Activated naive CD8-positive, alpha-beta T cell treated with anti-CD3 and anti-CD28 coated beads for 36 hours (primary cell): ENCODE results near the gene TFF3. TPM values are rescaled to one million over a fixed set of nuclear protein-coding genes. Genes with fewer than 3 reads are reported as not detected.

Experiments
- DNase-seq: peaks from one replicate; pipeline ENCODE4 v3.0.0; 2021
- H3K27ac Mint-ChIP-seq: one replicate; pipeline ENCODE4 v1.8.0; 2022; ENCODE audit warnings: mild to moderate bottlenecking, moderate library complexity, mixed read lengths
- H3K27me3 Mint-ChIP-seq: one replicate; pipeline ENCODE4 v1.8.0; 2022; ENCODE audit warnings: mild to moderate bottlenecking, mixed read lengths
- H3K36me3 Mint-ChIP-seq: one replicate; pipeline ENCODE4 v1.8.0; 2021; ENCODE audit warnings: mild to moderate bottlenecking, mixed read lengths
- H3K4me1 Mint-ChIP-seq: one replicate; pipeline ENCODE4 v1.8.0; 2021; ENCODE audit warnings: mixed read lengths
- H3K4me3 Mint-ChIP-seq: one replicate; pipeline ENCODE4 v1.8.0; 2022; ENCODE audit warnings: mild to moderate bottlenecking, moderate library complexity, mixed read lengths
- H3K9me3 Mint-ChIP-seq: one replicate; pipeline ENCODE4 v1.8.0; 2022; ENCODE audit warnings: mixed read lengths
- total RNA-seq, 2 experiments: library from RNA; stranded (reverse); gene quantifications; one replicate each; pipeline ENCODE4 v1.2.3, GENCODE V29; 2021

The TFF3 gene
- total RNA-seq, 2 experiments from 2014 or later, result not detected

DNA sequence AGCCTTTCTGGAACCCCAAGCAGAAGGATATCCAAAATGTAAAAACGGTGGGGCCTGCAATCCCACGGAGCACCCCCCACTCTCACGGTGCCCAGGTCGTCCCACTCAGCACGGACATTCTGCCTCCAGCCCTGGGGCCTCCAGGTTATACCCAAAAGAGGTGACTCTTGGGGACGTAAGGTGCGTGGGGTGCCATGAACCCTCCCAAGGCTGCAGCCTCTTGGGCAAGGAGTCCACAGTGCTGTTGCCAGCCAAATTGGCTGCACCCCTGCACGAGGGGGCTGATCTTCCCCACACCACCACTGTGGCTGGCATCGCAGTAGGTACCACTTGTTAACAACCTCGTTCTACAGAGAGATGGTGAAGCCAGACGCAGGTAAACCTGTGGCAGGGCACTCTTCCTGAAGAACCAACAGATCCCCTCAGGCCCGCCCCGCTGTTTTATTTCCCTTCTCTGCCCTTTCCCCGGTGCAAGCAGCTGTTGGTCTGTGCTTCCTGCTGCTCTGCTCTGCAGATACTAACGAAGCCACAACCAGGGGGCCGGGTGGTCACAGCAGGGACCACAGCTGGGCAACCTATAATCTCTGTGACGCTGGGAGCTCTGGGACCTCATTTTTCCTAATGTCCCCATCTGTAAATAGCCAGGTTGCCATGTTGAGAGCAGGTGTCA is 8.7 kb downstream of the TFF3 start:
- Mint-ChIP-seq H3K27me3 (no peaks in the 10 kb centered on the region), H3K27ac (no peak overlapping the region), H3K9me3 (no peaks in the 10 kb centered on the region), H3K36me3 (no peaks in the 10 kb centered on the region), H3K4me3 (no peak overlapping the region), H3K4me1 (peaks cover 9% of the 10 kb centered on the region)
- no peak for DNase-seq

DNA sequence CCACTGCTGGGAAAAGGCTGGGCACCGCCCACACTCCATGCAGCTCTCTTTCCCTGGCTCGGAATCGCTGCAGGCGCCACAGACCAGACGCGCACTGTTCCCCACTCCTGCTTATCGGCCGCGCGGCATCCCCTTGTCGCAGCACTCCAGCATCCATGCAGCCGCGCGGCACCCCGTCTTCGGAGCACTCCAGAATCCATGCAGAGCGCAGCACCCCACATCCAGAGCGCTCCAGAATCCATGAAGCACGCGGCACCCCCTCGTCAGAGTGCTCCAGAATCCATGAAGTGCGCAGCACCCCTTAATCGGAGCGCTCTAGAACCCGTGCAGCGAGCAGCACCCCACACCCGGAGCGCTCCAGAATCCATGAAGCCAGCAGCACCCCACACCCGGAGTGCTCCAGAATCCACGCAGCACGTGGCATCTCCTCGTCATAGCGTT is 9.5 kb downstream of the TFF3 start:
- Mint-ChIP-seq H3K4me1 (peaks cover 9% of the 10 kb centered on the region), H3K36me3 (no peaks in the 10 kb centered on the region), H3K27ac (no peak overlapping the region), H3K4me3 (no peak overlapping the region), H3K9me3 (no peaks in the 10 kb centered on the region), H3K27me3 (no peaks in the 10 kb centered on the region)
- DNase-seq, result no peak

DNA sequence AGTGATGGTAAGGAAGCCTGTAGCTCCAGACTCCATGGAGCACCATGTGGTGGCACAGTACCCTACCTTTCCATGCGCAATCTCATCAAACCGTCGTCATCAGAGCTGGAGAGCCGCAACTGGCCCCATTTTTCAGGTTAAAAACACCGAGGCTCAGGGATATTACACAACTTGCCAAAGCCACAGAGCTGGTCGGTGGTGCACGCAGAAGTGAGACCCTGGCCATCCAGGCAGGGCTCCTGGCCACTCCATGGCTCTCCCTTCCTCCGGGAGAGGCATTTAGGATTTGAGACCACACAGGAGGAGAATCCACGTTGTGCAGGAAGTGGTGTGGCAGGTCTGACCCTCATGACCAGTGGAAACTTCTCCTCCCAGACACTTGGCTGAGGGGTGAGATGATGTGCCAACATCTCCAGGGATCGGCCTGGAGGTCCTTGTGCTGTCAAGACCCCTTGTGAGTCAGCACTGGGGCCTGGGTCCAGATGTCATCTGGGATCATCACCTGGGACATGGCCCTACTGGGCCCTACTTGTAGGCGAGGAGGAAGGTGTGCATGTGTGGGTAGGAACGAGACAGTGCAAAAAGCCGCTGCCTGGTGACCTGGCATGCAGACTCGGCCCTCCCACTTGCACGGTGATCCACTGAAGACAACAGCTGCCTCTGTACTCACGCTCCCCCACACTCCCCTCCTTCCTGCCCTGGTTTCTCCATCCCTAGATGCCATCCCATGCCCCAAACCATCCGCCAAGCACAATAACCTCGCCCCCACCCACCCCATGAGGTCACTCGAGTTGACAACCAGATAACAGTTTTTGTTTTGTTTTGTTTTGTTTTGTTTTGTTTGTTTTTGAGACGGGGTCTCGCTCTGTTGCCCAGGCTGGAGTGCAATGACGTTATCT is 10.4 kb downstream of the TFF3 start:
- no peak for DNase-seq
- Mint-ChIP-seq H3K36me3 (no peaks in the 10 kb centered on the region), H3K27ac (no peak overlapping the region), H3K27me3 (no peaks in the 10 kb centered on the region), H3K9me3 (no peaks in the 10 kb centered on the region), H3K4me1 (peaks cover 9% of the 10 kb centered on the region), H3K4me3 (no peak overlapping the region)

DNA sequence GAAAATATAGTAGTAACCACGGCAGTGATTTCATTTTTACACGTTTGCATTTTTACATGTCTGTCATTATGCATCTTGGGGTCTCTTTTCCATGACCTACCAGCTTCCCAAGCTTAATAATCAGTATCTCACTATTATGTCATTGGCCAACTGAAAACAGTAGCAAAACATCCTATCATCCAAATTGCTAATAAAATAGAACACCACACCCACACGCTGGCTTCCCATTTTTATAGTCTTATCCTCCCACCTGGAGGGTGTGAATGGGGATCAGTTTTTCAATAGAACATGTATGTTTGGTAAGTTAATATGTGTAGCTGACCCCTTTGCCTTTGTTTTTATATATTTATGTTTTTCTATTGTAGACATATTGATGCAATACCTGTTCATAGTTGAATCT is 11.8 kb downstream of the TFF3 start:
- H3K9me3 Mint-ChIP-seq, result no peaks in the 10 kb centered on the region
- no peaks in the 10 kb centered on the region for H3K36me3 Mint-ChIP-seq
- H3K27me3 Mint-ChIP-seq, result no peaks in the 10 kb centered on the region
- no peak for DNase-seq
- no peak overlapping the region for H3K27ac Mint-ChIP-seq
- peaks cover 12% of the 10 kb centered on the region for H3K4me1 Mint-ChIP-seq
- no peak overlapping the region for H3K4me3 Mint-ChIP-seq

DNA sequence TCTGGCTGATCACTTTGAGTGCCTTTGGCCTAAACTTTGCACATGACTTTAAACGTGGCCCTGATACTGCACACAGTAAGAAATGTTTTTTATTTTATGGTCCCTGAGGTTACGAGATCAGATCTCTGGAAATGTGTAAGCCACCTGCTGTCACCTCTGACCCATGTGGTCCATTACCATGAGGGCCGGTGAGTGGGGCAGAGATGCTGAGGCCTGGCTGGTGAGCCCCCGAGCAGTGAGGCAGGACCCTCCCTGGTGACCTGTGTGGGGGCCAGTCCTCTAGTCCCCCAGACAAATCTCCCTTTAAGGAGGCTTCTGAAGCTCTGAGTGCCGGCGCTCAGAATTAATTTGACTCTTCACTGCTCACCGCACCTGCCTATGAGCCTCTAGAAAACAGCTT is 12.4 kb downstream of the TFF3 start:
- no peak for DNase-seq
- Mint-ChIP-seq H3K27ac (no peak overlapping the region), H3K4me3 (no peak overlapping the region), H3K9me3 (no peaks in the 10 kb centered on the region), H3K4me1 (peaks cover 12% of the 10 kb centered on the region), H3K27me3 (no peaks in the 10 kb centered on the region), H3K36me3 (no peaks in the 10 kb centered on the region)

DNA sequence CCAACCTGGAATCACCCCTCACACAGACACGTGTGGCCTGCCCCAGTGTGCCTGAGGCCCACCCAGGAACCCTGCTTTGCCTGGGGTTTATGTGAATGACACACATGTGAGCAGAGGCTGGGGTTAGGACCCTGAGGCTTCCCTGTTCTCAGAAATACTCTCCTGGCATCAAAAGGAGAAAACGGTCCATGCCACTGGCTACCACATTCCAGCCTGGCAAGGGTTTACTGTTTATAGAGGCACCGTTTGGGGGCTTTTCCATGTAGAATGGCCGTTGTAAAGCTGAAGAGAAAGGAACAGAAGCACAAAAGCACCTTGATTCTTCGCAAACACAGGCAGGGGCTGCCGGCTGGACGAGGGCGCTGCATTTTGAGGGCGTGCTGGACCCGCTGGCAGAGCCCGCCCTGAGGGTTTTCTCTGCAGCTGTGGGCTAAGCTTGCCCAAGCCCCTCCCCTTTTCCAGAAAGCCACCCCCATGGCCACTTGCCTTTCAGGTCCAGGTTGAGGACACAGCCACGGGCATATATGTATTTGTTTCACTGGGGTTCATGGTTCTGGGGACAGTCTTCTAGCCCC is 13.0 kb downstream of the TFF3 start:
- Mint-ChIP-seq H3K4me1 (peaks cover 12% of the 10 kb centered on the region), H3K36me3 (no peaks in the 10 kb centered on the region), H3K4me3 (no peak overlapping the region), H3K9me3 (no peaks in the 10 kb centered on the region), H3K27me3 (no peaks in the 10 kb centered on the region), H3K27ac (no peak overlapping the region)
- DNase-seq, result no peak

DNA sequence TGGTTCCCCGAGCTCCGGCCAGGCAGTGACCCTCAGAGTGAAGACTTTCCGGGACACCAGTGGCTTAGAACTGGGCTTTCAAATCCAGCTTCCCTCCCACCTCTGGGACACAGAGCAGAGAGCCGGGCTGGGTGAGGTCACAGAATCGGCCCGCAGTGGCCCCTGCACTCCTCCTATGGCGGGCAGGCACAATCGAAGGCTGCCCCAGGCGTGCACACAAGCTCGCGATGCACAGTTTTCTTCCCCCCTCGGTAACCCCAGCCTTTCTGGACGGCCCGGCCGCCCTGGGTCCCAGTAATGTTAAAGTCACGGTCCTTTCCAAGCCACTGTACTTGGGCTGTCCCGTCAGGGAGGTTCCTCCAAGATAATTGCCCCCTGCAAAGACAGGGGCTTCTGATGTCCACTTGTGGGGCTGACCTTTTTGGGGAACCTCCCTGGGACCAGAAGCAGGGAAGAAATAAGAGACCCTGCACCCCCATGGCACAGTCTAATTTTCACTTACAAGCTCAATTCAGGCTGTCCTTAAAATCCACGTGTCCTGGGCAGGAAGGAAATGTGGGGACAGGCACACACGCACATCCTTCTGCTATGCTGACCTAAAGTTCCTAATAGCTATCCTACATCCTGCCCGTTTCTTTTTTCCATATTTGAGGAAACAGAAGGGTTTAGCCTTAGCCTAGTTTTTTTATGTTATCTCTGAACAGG is 13.7 kb downstream of the TFF3 start:
- Mint-ChIP-seq H3K4me3 (no peak overlapping the region), H3K27me3 (no peaks in the 10 kb centered on the region), H3K9me3 (no peaks in the 10 kb centered on the region), H3K27ac (no peak overlapping the region), H3K4me1 (peaks cover 6% of the 10 kb centered on the region), H3K36me3 (no peaks in the 10 kb centered on the region)
- no peak for DNase-seq

DNA sequence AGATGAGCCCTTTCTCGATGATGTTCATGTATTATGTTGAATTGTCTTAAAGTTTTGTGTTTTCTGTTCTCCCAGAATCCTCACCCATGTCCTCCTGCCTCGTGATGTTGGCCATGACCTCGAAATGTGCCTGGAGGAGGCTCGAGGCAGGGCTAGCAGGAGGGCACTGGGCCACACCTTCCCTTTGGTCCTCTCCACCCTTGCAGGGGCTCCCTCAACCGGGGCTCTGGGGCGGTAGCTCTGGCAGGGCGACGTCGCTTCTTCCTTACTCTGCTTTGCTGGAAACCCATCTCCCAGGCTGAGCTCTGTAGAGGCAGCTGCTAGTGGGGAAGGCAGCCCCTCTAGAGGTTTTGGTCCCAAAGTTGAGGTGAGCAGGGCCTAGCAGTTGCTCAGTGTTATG is 14.3 kb downstream of the TFF3 start:
- Mint-ChIP-seq H3K27me3 (no peaks in the 10 kb centered on the region), H3K4me3 (no peak overlapping the region), H3K9me3 (no peaks in the 10 kb centered on the region), H3K4me1 (peaks cover 6% of the 10 kb centered on the region), H3K27ac (no peak overlapping the region), H3K36me3 (no peaks in the 10 kb centered on the region)
- no peak for DNase-seq

DNA sequence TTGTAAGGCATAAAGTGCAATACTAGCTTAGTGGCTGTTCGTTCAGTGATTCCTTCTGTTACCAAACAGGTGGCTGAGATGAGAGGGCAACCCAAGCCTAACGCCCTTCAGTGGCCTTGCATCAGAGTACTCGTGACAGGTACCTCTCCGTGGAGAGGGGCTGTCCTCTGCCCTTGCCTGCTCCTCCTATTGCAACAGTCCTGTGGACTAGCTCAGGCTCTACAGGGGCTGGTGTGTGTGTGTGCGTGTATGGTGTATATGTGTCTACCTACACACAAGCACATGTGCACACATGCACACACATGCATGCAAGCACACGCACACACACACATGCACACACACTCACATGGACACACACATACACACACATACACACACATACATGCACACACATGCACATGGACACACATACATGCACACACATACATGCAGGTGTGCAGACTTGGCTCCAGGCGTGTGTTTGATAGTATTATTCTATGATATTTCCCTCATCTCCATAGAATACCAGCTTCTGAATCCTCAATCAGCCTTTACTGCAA is 15.1 kb downstream of the TFF3 start:
- DNase-seq, result no peak
- no peaks in the 10 kb centered on the region for H3K9me3 Mint-ChIP-seq
- H3K4me1 Mint-ChIP-seq, result peaks cover 6% of the 10 kb centered on the region
- H3K27ac Mint-ChIP-seq, result no peak overlapping the region
- H3K36me3 Mint-ChIP-seq, result no peaks in the 10 kb centered on the region
- H3K4me3 Mint-ChIP-seq, result no peak overlapping the region
- H3K27me3 Mint-ChIP-seq, result no peaks in the 10 kb centered on the region

DNA sequence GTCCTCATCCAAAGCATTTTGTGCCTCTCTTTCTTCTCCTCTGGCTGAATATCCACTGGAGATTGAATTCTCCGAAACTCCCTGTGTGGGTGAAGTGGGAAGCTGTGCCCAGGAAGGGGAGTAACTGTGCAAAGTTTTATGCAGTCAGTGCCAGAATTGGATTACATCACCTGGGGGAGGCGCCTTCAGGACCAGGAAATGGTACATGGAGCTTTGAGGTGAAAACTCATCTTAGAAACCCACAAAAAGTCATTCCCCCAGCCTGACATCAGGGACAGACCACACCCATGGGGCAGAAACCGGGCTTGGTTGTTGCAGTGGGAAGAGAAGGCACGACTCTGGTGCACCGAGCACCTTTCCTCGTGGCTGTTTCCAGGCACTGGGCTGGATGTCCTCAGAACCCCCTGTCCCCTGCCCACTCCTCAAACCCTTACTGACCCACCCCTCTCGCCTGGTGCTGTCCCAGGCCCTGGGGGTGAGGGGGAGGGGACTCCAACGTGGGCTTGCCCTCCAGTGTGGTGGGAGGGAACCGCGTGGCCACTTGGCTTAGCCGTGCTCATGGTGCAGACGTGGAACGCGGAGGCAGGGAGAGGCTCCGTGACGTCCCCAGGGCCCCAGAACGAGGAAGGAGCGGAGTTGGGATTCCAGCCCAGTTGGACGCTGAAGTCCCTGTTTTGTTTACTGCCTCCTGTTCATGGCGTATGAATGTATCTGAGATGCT is 15.7 kb downstream of the TFF3 start:
- Mint-ChIP-seq H3K4me3 (no peak overlapping the region), H3K27ac (no peak overlapping the region), H3K9me3 (no peaks in the 10 kb centered on the region), H3K27me3 (no peaks in the 10 kb centered on the region), H3K36me3 (peaks cover 3% of the 10 kb centered on the region), H3K4me1 (peaks cover 6% of the 10 kb centered on the region)
- DNase-seq, result peak; percentile 32

DNA sequence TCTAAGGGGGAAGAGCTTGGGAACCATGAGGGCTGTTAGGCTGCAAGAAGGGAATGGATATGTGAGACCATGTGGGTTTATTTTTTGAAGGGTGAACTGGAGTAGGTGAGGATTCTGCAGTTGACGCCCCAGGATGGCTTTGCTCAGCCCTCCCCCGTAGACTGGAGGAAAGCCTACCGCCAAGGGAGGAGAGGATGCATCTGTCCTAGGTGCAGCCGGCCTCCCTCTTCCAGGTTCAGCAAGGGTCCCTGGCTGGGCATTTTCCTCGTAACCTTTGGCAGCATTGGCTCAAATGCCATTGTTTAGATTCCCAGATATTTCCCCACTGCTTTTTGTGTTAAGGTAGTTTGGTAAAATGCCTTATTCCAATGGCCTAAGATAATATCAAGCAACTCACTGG is 16.6 kb downstream of the TFF3 start:
- no peaks in the 10 kb centered on the region for H3K27me3 Mint-ChIP-seq
- H3K36me3 Mint-ChIP-seq, result peaks cover 3% of the 10 kb centered on the region
- H3K4me1 Mint-ChIP-seq, result peaks cover 6% of the 10 kb centered on the region
- no peak overlapping the region for H3K4me3 Mint-ChIP-seq
- no peak for DNase-seq
- H3K9me3 Mint-ChIP-seq, result no peaks in the 10 kb centered on the region
- H3K27ac Mint-ChIP-seq, result no peak overlapping the region

DNA sequence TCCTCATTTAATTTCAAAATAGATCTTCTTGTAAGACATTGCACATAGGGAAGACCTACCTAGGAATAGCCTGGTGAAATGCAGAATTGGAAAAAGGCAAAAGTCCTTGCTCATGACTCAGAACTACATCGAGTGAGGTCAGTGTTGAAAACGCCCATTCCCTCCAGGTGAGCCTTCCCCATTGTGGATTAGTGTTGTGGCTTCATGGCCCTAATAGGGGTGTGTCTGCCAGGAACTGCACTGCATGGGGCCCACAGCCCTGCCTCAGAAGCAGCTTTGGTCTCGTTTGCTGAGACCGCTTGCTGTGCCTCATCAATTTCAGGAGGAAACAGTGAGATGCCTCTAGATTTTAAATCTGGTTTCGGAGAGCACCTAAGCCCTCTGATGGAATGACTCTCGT is 17.0 kb downstream of the TFF3 start:
- no peak for DNase-seq
- Mint-ChIP-seq H3K27me3 (no peaks in the 10 kb centered on the region), H3K4me1 (peaks cover 6% of the 10 kb centered on the region), H3K27ac (no peak overlapping the region), H3K36me3 (peaks cover 3% of the 10 kb centered on the region), H3K9me3 (no peaks in the 10 kb centered on the region), H3K4me3 (no peak overlapping the region)

DNA sequence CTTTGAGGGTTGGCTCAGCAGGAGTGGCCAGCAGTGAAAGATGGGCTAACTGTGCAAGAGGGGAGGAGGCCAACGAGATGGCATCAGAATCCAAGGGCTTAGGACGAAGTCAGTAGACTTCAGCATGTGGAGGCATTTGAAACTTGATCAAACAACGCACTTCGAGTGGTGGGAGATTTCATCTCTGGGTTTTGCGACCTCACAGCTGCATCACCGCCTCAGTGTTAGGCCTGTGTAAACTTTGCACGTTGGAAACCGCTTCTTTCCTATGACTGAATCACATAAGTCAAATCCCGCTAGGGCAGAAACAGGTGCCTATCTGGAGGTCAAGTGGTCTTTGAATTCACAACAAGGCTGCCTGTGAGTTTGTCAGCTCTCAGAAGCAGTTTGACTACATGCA is 17.8 kb downstream of the TFF3 start:
- Mint-ChIP-seq H3K27ac (no peak overlapping the region), H3K27me3 (no peaks in the 10 kb centered on the region)

DNA sequence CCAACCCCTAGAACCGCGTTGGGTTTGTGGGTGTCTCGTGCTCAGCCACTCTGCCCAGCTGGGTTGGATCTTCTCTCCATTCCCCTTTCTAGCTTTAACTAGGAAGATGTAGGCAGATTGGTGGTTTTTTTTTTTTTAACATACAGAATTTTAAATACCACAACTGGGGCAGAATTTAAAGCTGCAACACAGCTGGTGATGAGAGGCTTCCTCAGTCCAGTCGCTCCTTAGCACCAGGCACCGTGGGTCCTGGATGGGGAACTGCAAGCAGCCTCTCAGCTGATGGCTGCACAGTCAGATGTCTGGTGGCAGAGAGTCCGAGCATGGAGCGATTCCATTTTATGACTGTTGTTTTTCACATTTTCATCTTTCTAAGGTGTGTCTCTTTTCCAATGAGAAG is 18.7 kb downstream of the TFF3 start:
- H3K27ac Mint-ChIP-seq, result no peak overlapping the region
- H3K9me3 Mint-ChIP-seq, result no peaks in the 10 kb centered on the region
- H3K36me3 Mint-ChIP-seq, result peaks cover 3% of the 10 kb centered on the region
- peaks cover 6% of the 10 kb centered on the region for H3K4me1 Mint-ChIP-seq
- H3K4me3 Mint-ChIP-seq, result no peak overlapping the region
- no peak for DNase-seq
- H3K27me3 Mint-ChIP-seq, result no peaks in the 10 kb centered on the region

More for the DNA sequence above, 17.8 kb downstream of the TFF3 start:
- no peak for DNase-seq
- Mint-ChIP-seq H3K4me3 (no peak overlapping the region), H3K4me1 (peaks cover 6% of the 10 kb centered on the region), H3K36me3 (peaks cover 3% of the 10 kb centered on the region), H3K9me3 (no peaks in the 10 kb centered on the region)
